Right lobe of liver (tissue), 6 donors: ENCODE data around the gene PCCA. TPM values are rescaled to one million over a fixed set of nuclear protein-coding genes. Genes with fewer than 3 reads are reported as not detected.

Experiments used
- ATAC-seq, 4 donors: fragments of 200-7000 bp; cut with Tn5 transposase; one replicate each; pipeline ENCODE4 v1.9.1; 2020; ENCODE audit warnings: mild to moderate bottlenecking in 4 of 4, moderate library complexity in 4 of 4
- DNase-seq, 3 donors: peaks; one replicate each; pipeline ENCODE4 v3.0.0-alpha.2; 2020
- H3K27ac ChIP-seq, 3 donors: fragments of 200-600 bp; one replicate each; pipeline ENCODE4 v1.8.0; 2022
- H3K27me3 ChIP-seq, 2 donors: fragments of 200-600 bp; one replicate each; pipeline ENCODE4 v1.8.0; 2022
- H3K36me3 ChIP-seq, 4 donors: fragments of 200-600 bp; sonication (generic) in 1 of 4; one replicate each; pipeline versions ENCODE4 v1.5.1 to v1.8.0; 2017 to 2022; ENCODE audit warnings: control low read depth in 1 of 4
- H3K4me1 ChIP-seq, 4 donors: fragments of 200-600 bp; sonication (generic) in 1 of 4; one replicate each; pipeline versions ENCODE4 v1.5.1 to v1.8.0; 2017 to 2022; ENCODE audit warnings: control low read depth in 1 of 4
- H3K4me3 ChIP-seq, 3 donors: fragments of 200-600 bp; one replicate each; pipeline ENCODE4 v1.8.0; 2022
- H3K9me3 ChIP-seq, 4 donors: fragments of 200-600 bp; sonication (generic) in 1 of 4; one replicate each; pipeline versions ENCODE4 v1.5.1 to v1.8.0; 2017 to 2022; ENCODE audit warnings: control low read depth in 1 of 4
- CTCF ChIP-seq, 4 donors: fragments of 200-600 bp in 3 of 4; fragments of 450-650 bp in 1 of 4; IDR thresholded peaks; one replicate each; pipeline versions ENCODE4 v1.5.1 to v1.8.0; 2016 to 2022; ENCODE audit warnings: antibody characterized with exemption in 4 of 4, mild to moderate bottlenecking in 2 of 4
- POLR2A ChIP-seq: fragments of 450-650 bp; IDR thresholded peaks from one replicate; pipeline ENCODE4 v1.6.1; 2017; ENCODE audit warnings: antibody characterized with exemption, mild to moderate bottlenecking
- WGBS: methylation state at CpG from one replicate; pipeline ENCODE4 v1.1.6; 2018; ENCODE audit warnings: low coverage, low lambda C conversion rate; ENCODE audit not compliant: insufficient coverage; ENCODE audit errors: missing lambda C conversion rate; 5-methylcytosine and 5-hydroxymethylcytosine counted together
- intact Hi-C, 2 donors: fragments of 100-400 bp; cut with DNase I; formaldehyde crosslinking; loops; one replicate each; pipeline versions ENCODE4 v1.11.2 to v1.14.1; 2022
- total RNA-seq, 6 experiments: library from RNA; depleted of rRNA in 2 of 6; stranded (reverse); fragments of >200 nt in 2 of 6; fragmentation: NEBNext Ultra II Directional in 3 of 6; extraction: Animal tissue kit (Norgen Biotek cat#: 25700) in 3 of 6; gene quantifications; one replicate each; pipeline versions ENCODE4 v1.1.0 to v1.2.4, GENCODE V29; 2016 to 2023
- donor health status: DM: no; HTN: yes; CAD: no.
- donor health status: DM: no; HTN: no; CAD: no.
- donor health status: DM: no; HTN: no; CAD: no.
- donor health status: DM: no; HTN: yes; CAD: no.
- donor health status: DM: no; HTN: yes; CAD: no.

The PCCA gene
- total RNA-seq, 6 experiments from 2014 or later = 58.2 to 161 (median 85.2) TPM

GRCh38 chr13:100175078-100175802 is 86.3 kb downstream of the PCCA start:
- no peak for TF ChIP-seq CTCF (IDR thresholded peaks at IDR 0.05)
- TF ChIP-seq POLR2A = no peak
- H3K4me3 ChIP-seq = no peak overlapping the region
- peak overlapping the region in 2 of 3 donors; percentile 5 to 58 for H3K27ac ChIP-seq
- intact Hi-C loops = no loop called here
- DNase-seq = no peak
- ATAC-seq = peak; percentile 41 to 73 (median 52)
- no peaks in the 10 kb centered on the region for H3K9me3 ChIP-seq
- peaks cover 0 to 57% (median 20%) of the 10 kb centered on the region in 4 donors for H3K4me1 ChIP-seq
- no peaks in the 10 kb centered on the region for H3K36me3 ChIP-seq
- 32% methylated on average over 2 of the region's 2 CpGs for WGBS
- no peaks in the 10 kb centered on the region for H3K27me3 ChIP-seq

- Histone ChIP-seq H3K9me3 (no peaks in the 10 kb centered on the region), H3K27ac (peak overlapping the region in 2 of 3 donors; percentile 5 to 58), H3K36me3 (no peaks in the 10 kb centered on the region), H3K4me3 (no peak overlapping the region), H3K4me1 (peaks cover 0 to 57% (median 20%) of the 10 kb centered on the region in 4 donors), H3K27me3 (no peaks in the 10 kb centered on the region)
- intact Hi-C loops = no loop called here
- WGBS = 51% methylated on average over 5 of the region's 5 CpGs
- no peak for TF ChIP-seq POLR2A
- ATAC-seq (peak in 3 of 4 donors; percentile 14 to 48 (median 24)), DNase-seq (no peak)
Observed at GRCh38 chr13:100175803-100176182, 86.9 kb downstream of the PCCA start.

- Histone ChIP-seq H3K36me3 (no peaks in the 10 kb centered on the region), H3K27ac (no peak overlapping the region), H3K27me3 (no peaks in the 10 kb centered on the region), H3K4me3 (no peak overlapping the region), H3K4me1 (peaks cover 0 to 57% (median 20%) of the 10 kb centered on the region in 4 donors), H3K9me3 (no peaks in the 10 kb centered on the region)
- intact Hi-C loops = no loop called here
- peak in 2 of 4 donors; percentile 37 to 51 for ATAC-seq
- WGBS = 24% methylated on average over 2 of the region's 2 CpGs
- no peak for DNase-seq
- TF ChIP-seq POLR2A = no peak
- no peak for TF ChIP-seq CTCF (IDR thresholded peaks at IDR 0.05)
Observed at GRCh38 chr13:100176801-100177400, 88.0 kb downstream of the PCCA start.

- WGBS = 96% methylated on average over 2 of the region's 2 CpGs
Observed at GRCh38 chr13:100178309-100178708, 89.4 kb downstream of the PCCA start.

More at GRCh38 chr13:100178309-100178708, 89.4 kb downstream of the PCCA start:
- ATAC-seq (no peak), DNase-seq (no peak)
- Histone ChIP-seq H3K4me3 (no peak overlapping the region), H3K9me3 (no peaks in the 10 kb centered on the region), H3K27ac (no peak overlapping the region), H3K27me3 (no peaks in the 10 kb centered on the region), H3K4me1 (peaks cover 0 to 48% (median 16%) of the 10 kb centered on the region in 4 donors), H3K36me3 (no peaks in the 10 kb centered on the region)
- intact Hi-C loops = no loop called here
- TF ChIP-seq CTCF (IDR thresholded peaks at IDR 0.05) = no peak
- no peak for TF ChIP-seq POLR2A
